Bronchus fibroblast of lung (primary cell): ENCODE results near the gene EXOSC1. TPM values are rescaled to one million over a fixed set of nuclear protein-coding genes. Genes with fewer than 3 reads are reported as not detected.

Experiments used
- total RNA-seq: library from RNA; depleted of rRNA; stranded (reverse); fragments of >200 nt; gene quantifications from 2 replicates; pipeline ENCODE4 v1.2.3, GENCODE V29; 2015

EXOSC1 gene
- 55.8 and 65.1 TPM in 2 replicates for total RNA-seq

GRCh38 chr10:97445722-97446639 lies at the start of gene EXOSC1, which contains the start of gene ZDHHC16:
Gene EXOSC1 (minus strand): TSS chr10:97446006. CDS start chr10:97445985, 21 bp downstream.
Gene ZDHHC16 (plus strand): TSS chr10:97446175. CDS start chr10:97451676, 5,501 bp downstream.

GRCh38 chr10:97425964-97426775 lies 19.6 kb downstream of the EXOSC1 start, which contains the start of gene PGAM1:
Gene PGAM1 (plus strand): TSS chr10:97426191. CDS start chr10:97426308, 117 bp downstream.

GRCh38 chr10:97400665-97401454 lies 44.9 kb downstream of the EXOSC1 start, which contains the start of gene RRP12:
Gene RRP12 (minus strand): TSS chr10:97401340. CDS start chr10:97401231, 109 bp downstream.

Other genes with a start within 250 kb of the EXOSC1 start
- gene ARHGAP19, start 153.4 kb downstream of the EXOSC1 start, total RNA-seq, result 11.3 and 16.5 TPM in 2 replicates
- 1.0 and 1.6 TPM in 2 replicates for gene FRAT1, start 126.7 kb downstream of the EXOSC1 start, total RNA-seq
- gene FRAT2, start 111.3 kb downstream of the EXOSC1 start, total RNA-seq, result 2.7 and 3.7 TPM in 2 replicates
- gene RRP12, start 44.7 kb downstream of the EXOSC1 start, total RNA-seq, result 20.7 and 21.0 TPM in 2 replicates
- 519 and 549 TPM in 2 replicates for gene PGAM1, start 19.8 kb downstream of the EXOSC1 start, total RNA-seq
- 54.1 and 54.3 TPM in 2 replicates for gene ZDHHC16, start 169 bp upstream of the EXOSC1 start, total RNA-seq
- 97.0 and 103 TPM in 2 replicates for gene MMS19, start 52.4 kb upstream of the EXOSC1 start, total RNA-seq
- gene UBTD1, start 52.9 kb upstream of the EXOSC1 start, total RNA-seq, result 19.5 and 20.2 TPM in 2 replicates
- 0.89 and 1.0 TPM in 2 replicates for gene ANKRD2, start 126.8 kb upstream of the EXOSC1 start, total RNA-seq
- 0.67 and 1.0 TPM in 2 replicates for gene HOGA1, start 138.4 kb upstream of the EXOSC1 start, total RNA-seq
- not detected in 2 replicates for gene C10orf62, start 143.7 kb upstream of the EXOSC1 start, total RNA-seq
- gene MORN4, start 187.5 kb upstream of the EXOSC1 start, total RNA-seq, result 6.2 and 9.4 TPM in 2 replicates
- gene PI4K2A, start 194.7 kb upstream of the EXOSC1 start, total RNA-seq, result 22.2 and 22.3 TPM in 2 replicates
- gene AVPI1, start 241.2 kb upstream of the EXOSC1 start, total RNA-seq, result 21.4 and 24.5 TPM in 2 replicates